Lower leg skin (tissue), 4 donors: ENCODE data around the gene TFF1. TPM values are rescaled to one million over a fixed set of nuclear protein-coding genes. Genes with fewer than 3 reads are reported as not detected.
"Not testable (repeated sequence)": the region's sequence is repeated elsewhere in the genome, so short reads cannot be mapped to it uniquely, and the experiment has no call there.

Experiments used
- DNase-seq, 2 donors: peaks; one replicate each; pipeline ENCODE4 v3.0.0-alpha.2; 2019; ENCODE audit warnings: low spot score in 2 of 2
- H3K4me3 ChIP-seq: fragments of 200-600 bp; sonication (generic); 2 replicates; pipeline ENCODE4 v1.5.1; 2017; ENCODE audit warnings: mild to moderate bottlenecking, low read depth; ENCODE audit not compliant: poor library complexity, severe bottlenecking
- CTCF ChIP-seq, 3 donors: fragments of 450-650 bp; IDR thresholded peaks; one replicate each; pipeline ENCODE4 v1.5.1; 2016; ENCODE audit warnings: antibody characterized with exemption in 3 of 3, mild to moderate bottlenecking in 3 of 3, moderate library complexity in 2 of 3
- POLR2A ChIP-seq, 2 donors: fragments of 450-650 bp; IDR thresholded peaks; one replicate each; pipeline ENCODE4 v1.6.1; 2016 to 2017; ENCODE audit warnings: antibody characterized with exemption in 2 of 2, mild to moderate bottlenecking in 1 of 2, moderate library complexity in 1 of 2
- WGBS, 2 donors: methylation state at CpG; one replicate each; pipeline ENCODE4 v1.1.5; 2018; 5-methylcytosine and 5-hydroxymethylcytosine counted together
- intact Hi-C: fragments of 100-400 bp; cut with DNase I; formaldehyde crosslinking; loops from one replicate; pipeline ENCODE4 v1.15.0; 2023; ENCODE audit warnings: low total_unique reads
- total RNA-seq, 4 donors: library from RNA; depleted of rRNA; stranded (reverse); fragments of >200 nt; gene quantifications; one replicate each; pipeline ENCODE4 v1.1.0, GENCODE V29; 2016

Gene TFF1
- total RNA-seq, 4 donors from 2014 or later: not detected

DNA sequence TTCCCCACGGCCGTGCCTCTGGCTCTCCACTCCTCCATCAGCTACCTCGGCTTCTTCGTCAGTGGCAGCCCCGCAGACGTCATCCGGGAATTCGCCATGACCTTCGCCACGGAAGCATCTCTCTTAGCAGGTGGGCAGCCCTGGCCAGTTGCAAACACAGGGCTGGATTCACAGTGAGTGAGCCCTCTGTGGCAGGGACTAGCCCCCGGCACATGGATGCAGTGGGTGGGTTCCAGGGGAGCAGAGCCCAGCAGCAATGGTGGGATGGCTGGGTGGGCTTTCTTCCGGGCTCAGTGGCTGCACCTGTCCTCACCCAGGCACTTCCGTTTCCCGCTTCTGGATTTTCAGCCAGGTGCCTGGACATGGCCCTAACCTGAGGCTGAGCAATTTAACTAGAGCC lies 46.8 kb upstream of the TFF1 start:
- TF ChIP-seq CTCF (IDR thresholded peaks at IDR 0.05) (no peak), POLR2A (IDR thresholded peaks at IDR 0.05) (no peak)
- no peak overlapping the region for H3K4me3 ChIP-seq
- peak in 1 of 2 donors; percentile 62 for DNase-seq
- 86 to 91% methylated on average over 14 of the region's 14 CpGs for WGBS, 2 donors
- intact Hi-C loops: no loop called here

- H3K4me3 ChIP-seq: no peak overlapping the region
- intact Hi-C loops: no loop called here
- TF ChIP-seq POLR2A (IDR thresholded peaks at IDR 0.05): no peak
- no peak for TF ChIP-seq CTCF (IDR thresholded peaks at IDR 0.05)
- no peak for DNase-seq
- 72 to 75% methylated on average over 5 of the region's 5 CpGs for WGBS, 2 donors
Measured at GRCh38 chr21:42412636-42412933, 46.2 kb upstream of the TFF1 start.

DNA sequence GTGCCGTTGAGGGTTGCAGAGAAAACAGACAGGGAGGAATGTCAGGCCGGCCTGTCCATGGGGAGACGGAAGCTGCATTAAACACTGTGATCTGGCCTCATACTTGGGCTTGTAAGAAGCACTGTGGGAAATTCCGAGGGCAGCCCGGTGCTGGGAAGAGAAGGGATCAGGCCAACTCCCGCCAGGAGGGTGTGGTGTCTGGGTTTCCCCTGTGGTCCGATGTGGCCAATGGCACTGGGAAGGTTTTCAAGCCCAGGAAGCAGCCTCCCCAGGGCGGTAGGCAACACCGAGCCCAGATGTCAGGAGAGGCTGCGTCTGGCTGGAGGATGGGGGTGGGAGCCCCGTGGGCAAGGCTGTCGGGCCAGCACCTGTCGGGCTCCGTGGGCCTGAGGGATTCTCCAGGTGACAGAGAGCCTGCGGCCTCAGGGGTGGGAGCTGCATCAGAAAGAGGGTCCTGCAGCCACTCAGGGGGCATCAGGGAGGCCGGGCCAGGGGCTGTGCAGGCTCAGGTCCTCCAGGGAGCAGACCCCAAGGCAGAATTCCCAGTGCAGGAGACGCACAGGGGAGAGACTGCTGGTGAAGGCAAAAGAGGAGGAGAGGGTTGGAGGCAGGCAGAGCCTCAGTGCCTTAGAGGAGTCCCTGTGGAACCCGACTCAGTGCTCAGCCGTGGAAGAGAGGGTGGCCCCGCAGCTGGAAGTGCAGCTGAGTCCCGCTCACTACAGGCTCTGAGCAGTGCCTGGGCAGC lies 45.7 kb upstream of the TFF1 start:
- WGBS, 2 donors: 48 to 55% methylated on average over 17 of the region's 21 CpGs
- intact Hi-C loops: no loop called here
- peak in 1 of 2 donors; percentile 77 for DNase-seq
- no peak overlapping the region for H3K4me3 ChIP-seq
- TF ChIP-seq POLR2A (IDR thresholded peaks at IDR 0.05): no peak
- TF ChIP-seq CTCF (IDR thresholded peaks at IDR 0.05): no peak

DNA sequence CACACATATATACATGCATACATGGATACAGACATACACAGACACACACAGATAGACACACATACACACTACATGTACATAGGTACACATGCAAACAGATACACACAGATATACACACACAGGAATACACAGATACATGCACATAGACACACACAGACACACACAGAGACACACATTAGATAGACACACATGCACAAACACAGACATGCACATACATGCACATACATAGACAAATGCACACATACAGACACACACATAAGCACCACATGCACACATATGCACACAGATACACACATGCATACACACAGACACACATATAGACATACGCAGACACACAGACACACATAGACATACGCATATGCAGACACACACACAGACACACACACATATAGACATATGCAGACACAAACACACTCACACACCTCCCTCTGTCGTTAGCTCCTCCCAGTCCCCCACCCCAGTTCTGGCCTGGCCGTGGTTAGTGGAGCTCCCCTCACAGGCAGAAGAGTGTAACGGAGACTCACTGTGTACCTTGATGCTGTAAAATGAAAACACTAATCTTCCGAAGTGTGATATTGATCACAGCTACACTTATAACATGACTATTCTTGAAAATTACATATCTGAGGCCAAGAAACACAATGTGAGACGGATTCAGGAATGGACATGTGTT lies 45.0 kb upstream of the TFF1 start:
- WGBS, 2 donors: 41 to 47% methylated on average over 7 of the region's 7 CpGs
- no peak for TF ChIP-seq CTCF (IDR thresholded peaks at IDR 0.05)
- no peak for TF ChIP-seq POLR2A (IDR thresholded peaks at IDR 0.05)
- intact Hi-C loops: no loop called here
- H3K4me3 ChIP-seq: no peak overlapping the region
- no peak for DNase-seq

DNA sequence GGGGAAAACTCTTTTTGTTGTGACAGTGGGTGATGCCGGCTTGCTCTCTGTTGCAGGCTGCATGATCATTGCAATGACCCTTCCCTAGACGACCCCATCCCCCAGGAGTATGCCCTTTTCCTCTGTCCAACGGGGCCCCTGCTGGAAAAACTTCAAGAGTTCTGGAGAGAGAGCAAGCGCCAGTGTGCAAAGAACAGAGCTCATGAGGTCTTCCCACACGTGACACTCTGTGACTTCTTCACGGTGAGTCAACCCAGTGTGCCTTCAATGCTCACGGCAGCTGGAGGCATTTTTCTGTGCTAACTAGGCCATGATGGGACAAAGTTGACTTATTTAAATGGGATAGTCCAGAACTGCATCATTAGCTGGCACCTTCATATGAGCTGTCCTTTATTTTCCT lies 43.0 kb upstream of the TFF1 start:
- TF ChIP-seq CTCF (IDR thresholded peaks at IDR 0.05): no peak
- TF ChIP-seq POLR2A (IDR thresholded peaks at IDR 0.05): no peak
- DNase-seq: no peak
- WGBS, 2 donors: 73 to 85% methylated on average over 7 of the region's 7 CpGs
- intact Hi-C loops: no loop called here
- H3K4me3 ChIP-seq: no peak overlapping the region

- 78 to 83% methylated on average over 5 of the region's 5 CpGs for WGBS, 2 donors
- DNase-seq, intact Hi-C loops, H3K4me3 ChIP-seq: not testable (repeated sequence)
Measured at GRCh38 chr21:42408718-42409117, 42.4 kb upstream of the TFF1 start.
